Neural cell (in vitro differentiated cells): ENCODE data around the gene EIF4A2.

Experiments
- MXI1 ChIP-seq: fragments of 450-650 bp; conservative IDR thresholded peaks from 2 replicates; pipeline ENCODE4 v1.6.1; 2014; ENCODE audit warnings: antibody characterized with exemption, mild to moderate bottlenecking; ENCODE audit not compliant: poor library complexity, severe bottlenecking
- SMC3 ChIP-seq: fragments of 450-650 bp; conservative IDR thresholded peaks from 2 replicates; pipeline ENCODE4 v1.6.1; 2014; ENCODE audit warnings: antibody characterized with exemption, mild to moderate bottlenecking, moderate library complexity; ENCODE audit not compliant: poor library complexity

- TF ChIP-seq SMC3 (no peak), MXI1 (no peak)
Measured at GRCh38 chr3:186824430-186825139, 41.2 kb downstream of the EIF4A2 start.
